Stimulated activated naive CD8-positive, alpha-beta T cell treated with anti-CD3 and anti-CD28 coated beads, Interleukin-15, amount 100 ng/mL, for 72 hours (primary cell): ENCODE measurements around the gene SLC5A8.

Experiments used
- ATAC-seq: fragments of 150-1000 bp; cut with Tn5 transposase; 2 replicates; pipeline ENCODE4 v1.10.0; 2021; ENCODE audit warnings: mild to moderate bottlenecking, moderate library complexity
- DNase-seq, 2 donors: peaks; one replicate each; pipeline ENCODE4 v3.0.0; 2021 to 2022
- H3K27ac Mint-ChIP-seq, 2 donors: one replicate each; pipeline ENCODE4 v1.8.0; 2022; ENCODE audit warnings: mild to moderate bottlenecking in 2 of 2, mixed read lengths in 2 of 2, moderate library complexity in 2 of 2
- H3K27me3 Mint-ChIP-seq: one replicate; pipeline ENCODE4 v1.8.0; 2022; ENCODE audit warnings: mixed read lengths
- H3K4me1 Mint-ChIP-seq: one replicate; pipeline ENCODE4 v1.8.0; 2022; ENCODE audit warnings: mild to moderate bottlenecking, mixed read lengths
- H3K4me3 Mint-ChIP-seq, 2 donors: one replicate each; pipeline ENCODE4 v1.8.0; 2022; ENCODE audit warnings: mild to moderate bottlenecking in 2 of 2, mixed read lengths in 2 of 2, moderate library complexity in 1 of 2
- H3K9me3 Mint-ChIP-seq, 2 donors: one replicate each; pipeline ENCODE4 v1.8.0; 2022; ENCODE audit warnings: mixed read lengths in 2 of 2

The SLC5A8 gene, protein sequence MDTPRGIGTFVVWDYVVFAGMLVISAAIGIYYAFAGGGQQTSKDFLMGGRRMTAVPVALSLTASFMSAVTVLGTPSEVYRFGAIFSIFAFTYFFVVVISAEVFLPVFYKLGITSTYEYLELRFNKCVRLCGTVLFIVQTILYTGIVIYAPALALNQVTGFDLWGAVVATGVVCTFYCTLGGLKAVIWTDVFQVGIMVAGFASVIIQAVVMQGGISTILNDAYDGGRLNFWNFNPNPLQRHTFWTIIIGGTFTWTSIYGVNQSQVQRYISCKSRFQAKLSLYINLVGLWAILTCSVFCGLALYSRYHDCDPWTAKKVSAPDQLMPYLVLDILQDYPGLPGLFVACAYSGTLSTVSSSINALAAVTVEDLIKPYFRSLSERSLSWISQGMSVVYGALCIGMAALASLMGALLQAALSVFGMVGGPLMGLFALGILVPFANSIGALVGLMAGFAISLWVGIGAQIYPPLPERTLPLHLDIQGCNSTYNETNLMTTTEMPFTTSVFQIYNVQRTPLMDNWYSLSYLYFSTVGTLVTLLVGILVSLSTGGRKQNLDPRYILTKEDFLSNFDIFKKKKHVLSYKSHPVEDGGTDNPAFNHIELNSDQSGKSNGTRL

DNA sequence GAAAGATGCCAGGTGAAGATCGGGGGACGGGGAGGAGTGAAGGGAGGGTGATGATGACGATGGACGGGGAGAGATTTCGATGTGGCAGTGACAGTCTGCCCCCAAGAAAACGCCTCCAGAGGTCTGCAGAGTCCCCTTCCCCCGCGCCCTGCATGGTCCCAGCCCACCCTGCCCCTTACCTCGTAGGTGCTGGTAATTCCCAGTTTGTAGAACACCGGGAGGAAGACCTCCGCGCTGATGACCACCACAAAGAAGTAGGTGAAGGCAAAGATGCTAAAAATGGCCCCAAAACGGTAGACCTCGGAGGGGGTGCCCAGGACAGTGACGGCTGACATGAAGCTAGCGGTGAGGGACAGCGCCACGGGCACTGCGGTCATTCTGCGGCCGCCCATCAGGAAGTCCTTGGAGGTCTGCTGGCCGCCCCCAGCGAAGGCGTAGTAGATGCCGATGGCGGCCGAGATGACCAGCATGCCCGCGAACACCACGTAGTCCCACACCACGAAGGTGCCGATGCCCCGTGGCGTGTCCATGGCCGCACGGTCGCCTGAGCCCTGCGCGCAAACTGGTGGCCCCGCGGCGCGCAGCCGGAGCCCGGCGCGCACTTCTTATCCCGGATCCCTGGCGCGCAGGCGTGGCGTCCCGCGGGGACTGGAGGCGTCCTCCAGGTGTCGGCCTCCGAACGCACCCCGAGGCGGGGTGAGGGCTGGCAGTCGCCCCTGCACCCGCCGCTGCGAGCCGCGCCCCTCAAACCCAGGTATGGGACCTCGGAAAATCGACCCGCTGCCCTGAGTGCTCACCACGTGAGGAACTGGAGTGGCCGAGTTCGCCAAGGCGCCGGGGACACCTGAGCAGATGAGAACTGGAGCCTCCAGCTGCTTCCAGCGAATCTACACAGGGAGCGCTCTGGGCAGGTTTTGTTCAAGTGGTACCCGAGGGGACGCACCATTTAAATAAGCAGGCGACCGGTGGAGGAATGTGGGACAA is at the start of gene SLC5A8:
Gene SLC5A8 (minus strand): TSS at position 920 of the 984 bp plus-strand sequence. CDS start 390 bp downstream, at position 530.
- no peak within 1 kb of the TSS for H3K27ac Mint-ChIP-seq
- no peak for DNase-seq
- H3K9me3 Mint-ChIP-seq: peaks cover 0 to 7% of the 10 kb centered on the region in 2 donors
- ATAC-seq: no peak
- H3K4me3 Mint-ChIP-seq: no peak within 1 kb of the TSS
- H3K4me1 Mint-ChIP-seq: no peaks in the 10 kb centered on the region
- peaks cover 58% of the 10 kb centered on the region for H3K27me3 Mint-ChIP-seq

DNA sequence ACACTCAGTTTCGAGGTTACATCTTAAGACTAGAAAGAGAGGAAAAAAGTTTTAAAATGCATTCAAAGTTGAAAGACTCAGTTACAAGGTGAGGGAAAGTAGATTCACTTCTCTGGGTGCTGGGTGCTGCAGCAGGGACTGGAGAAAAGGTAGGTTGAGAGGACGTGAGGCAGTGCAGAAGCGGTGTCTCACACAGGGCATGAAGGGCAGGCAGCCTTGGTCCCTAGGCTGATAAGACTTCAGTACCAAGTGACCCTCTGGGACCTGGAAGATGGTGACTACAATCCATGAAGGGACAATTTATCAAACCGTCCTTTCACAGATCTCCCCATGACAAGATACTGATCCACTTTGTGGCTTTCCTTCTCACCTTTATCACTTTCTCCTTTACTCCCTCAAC is 47.3 kb upstream of the SLC5A8 start:
- Mint-ChIP-seq H3K27me3 (peaks cover 12% of the 10 kb centered on the region), H3K4me3 (no peak overlapping the region), H3K4me1 (no peaks in the 10 kb centered on the region), H3K9me3 (no peaks in the 10 kb centered on the region), H3K27ac (no peak overlapping the region)
- DNase-seq (no peak), ATAC-seq (no peak)

DNA sequence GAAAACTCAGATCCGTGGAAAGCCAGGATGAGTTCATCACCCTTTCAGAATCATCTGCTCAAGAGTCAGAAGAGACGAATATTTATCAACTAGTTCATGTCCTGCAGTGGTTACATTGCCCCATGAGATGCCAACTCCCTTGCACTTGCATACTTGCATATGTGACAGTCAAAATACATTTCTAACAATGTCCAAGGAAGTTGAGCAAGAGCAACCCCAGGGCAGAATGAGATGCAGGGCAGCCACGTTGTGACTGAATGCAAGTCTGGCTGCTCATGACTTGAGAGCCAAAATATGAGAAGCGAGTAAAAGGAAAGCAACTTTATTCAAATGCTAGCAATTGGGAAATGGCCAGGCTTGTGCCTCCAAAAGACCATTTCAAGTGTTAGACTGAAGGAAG is 46.2 kb upstream of the SLC5A8 start:
- Mint-ChIP-seq H3K27me3 (peaks cover 14% of the 10 kb centered on the region), H3K4me3 (no peak overlapping the region), H3K4me1 (no peaks in the 10 kb centered on the region), H3K9me3 (no peaks in the 10 kb centered on the region), H3K27ac (no peak overlapping the region)
- ATAC-seq (no peak), DNase-seq (no peak)

DNA sequence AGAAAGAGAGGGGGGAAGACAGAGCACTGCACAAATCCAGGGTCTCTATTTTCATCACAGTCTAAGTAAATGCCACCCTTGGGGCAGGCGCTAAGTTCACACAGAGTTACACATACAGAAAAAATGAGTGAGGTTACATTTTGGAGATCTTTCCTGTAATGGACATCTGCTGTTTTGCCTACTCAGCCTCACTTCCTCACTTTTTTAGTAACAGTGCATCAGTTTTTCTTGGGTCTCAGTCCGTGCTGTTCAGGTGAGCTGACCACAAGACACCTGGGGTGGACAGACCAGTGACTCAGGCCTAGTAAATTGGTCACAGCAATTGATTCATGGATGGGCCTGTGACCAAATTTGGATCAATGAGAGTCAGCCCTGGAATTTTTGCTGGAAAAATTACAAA is 33.6 kb upstream of the SLC5A8 start:
- Mint-ChIP-seq H3K27me3 (peaks cover 4% of the 10 kb centered on the region), H3K4me1 (no peaks in the 10 kb centered on the region), H3K27ac (no peak overlapping the region), H3K9me3 (peaks cover 0 to 3% of the 10 kb centered on the region in 2 donors), H3K4me3 (no peak overlapping the region)
- no peak for ATAC-seq
- no peak for DNase-seq

DNA sequence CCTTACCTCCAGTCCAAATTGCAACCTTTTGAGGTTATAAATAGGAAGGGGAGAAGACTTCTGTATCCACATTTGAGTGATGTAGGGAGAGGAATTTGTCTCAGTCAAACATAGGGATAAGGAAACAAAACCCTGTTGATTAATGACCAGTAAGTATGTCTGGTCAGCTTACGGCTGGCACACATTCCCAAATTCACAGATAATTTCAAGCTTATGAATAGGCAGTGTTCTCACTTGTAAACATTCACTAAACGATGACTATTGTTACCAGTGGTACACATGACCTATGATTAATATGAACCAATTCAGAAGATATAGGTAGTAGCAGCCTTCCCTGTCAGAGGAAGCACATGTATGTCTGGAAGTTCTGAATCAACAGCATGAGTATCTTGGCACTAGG is 33.0 kb upstream of the SLC5A8 start:
- DNase-seq (no peak), ATAC-seq (no peak)
- Mint-ChIP-seq H3K27me3 (peaks cover 8% of the 10 kb centered on the region), H3K4me1 (no peaks in the 10 kb centered on the region), H3K4me3 (no peak overlapping the region), H3K27ac (no peak overlapping the region), H3K9me3 (peaks cover 0 to 7% of the 10 kb centered on the region in 2 donors)

DNA sequence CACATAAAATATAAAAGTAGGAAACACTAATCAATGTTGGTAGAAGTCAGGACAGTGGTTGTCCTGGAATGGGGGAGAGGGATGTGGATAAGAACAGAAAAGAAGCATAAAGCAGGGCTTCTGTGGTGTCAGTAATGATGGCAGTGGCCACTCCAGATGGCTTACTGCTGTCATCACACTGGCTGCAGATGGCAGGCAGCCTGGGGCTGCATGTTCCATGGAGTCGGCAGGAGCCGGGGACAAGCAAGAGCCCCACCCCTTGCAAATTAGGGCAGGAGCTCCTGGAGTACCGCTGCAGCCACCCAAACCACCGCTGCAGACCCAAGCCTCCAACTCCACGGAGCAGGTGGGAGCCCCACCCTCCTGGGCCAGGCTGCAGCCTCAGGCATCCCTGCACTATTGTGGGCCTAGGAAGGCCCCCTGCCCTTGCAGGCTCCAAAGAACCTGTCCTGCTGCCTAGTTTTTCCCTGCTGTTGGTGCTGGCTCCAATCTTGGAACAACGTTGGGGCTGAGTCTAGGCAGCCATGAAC is 28.8 kb upstream of the SLC5A8 start:
- ATAC-seq: no peak
- peaks cover 8% of the 10 kb centered on the region for H3K27me3 Mint-ChIP-seq
- peaks cover 0 to 7% of the 10 kb centered on the region in 2 donors for H3K9me3 Mint-ChIP-seq
- no peak overlapping the region for H3K4me3 Mint-ChIP-seq
- DNase-seq: no peak
- no peak overlapping the region for H3K27ac Mint-ChIP-seq
- H3K4me1 Mint-ChIP-seq: no peaks in the 10 kb centered on the region

DNA sequence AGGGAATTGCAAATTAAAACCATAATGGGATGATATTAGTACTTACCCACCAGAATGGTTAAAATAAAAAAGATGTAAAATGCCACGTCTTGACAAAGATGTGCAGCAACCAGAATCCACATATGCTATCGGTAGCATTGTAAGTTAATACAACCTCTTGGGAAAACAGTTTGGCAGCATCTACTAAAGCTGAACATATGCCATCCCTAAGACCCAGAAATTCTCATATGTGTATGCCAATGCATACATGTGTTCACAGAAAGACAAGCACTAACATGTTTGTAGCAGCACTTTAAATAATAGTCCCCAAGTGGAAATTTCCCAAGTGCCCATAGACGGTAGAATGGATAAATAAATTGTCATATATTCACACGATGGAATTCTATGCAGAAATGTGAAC is 28.3 kb upstream of the SLC5A8 start:
- ATAC-seq: no peak
- no peak for DNase-seq
- Mint-ChIP-seq H3K9me3 (peaks cover 0 to 7% of the 10 kb centered on the region in 2 donors), H3K27ac (no peak overlapping the region), H3K27me3 (peaks cover 8% of the 10 kb centered on the region), H3K4me1 (no peaks in the 10 kb centered on the region), H3K4me3 (no peak overlapping the region)

DNA sequence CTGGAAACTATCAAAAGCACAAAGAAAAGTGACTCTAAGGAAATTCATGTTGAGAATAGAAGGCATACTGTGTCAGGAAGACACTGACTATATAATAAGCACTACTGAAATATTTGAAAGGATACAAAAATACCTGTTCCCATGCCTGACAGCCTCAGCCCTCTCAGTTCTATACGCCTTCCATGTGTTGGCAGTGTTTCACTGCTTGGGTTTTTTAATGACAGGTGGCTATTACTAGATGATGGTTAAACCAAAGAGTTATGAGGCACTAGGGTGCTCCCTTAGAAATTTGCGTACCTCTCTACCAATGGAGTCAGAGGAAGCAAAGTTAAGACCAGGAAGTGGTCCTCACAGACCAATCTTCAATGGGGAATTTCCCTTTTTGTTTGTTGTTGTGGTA is 25.6 kb upstream of the SLC5A8 start:
- peaks cover 0 to 7% of the 10 kb centered on the region in 2 donors for H3K9me3 Mint-ChIP-seq
- DNase-seq (no peak), ATAC-seq (no peak)
- no peak overlapping the region for H3K4me3 Mint-ChIP-seq
- H3K4me1 Mint-ChIP-seq: no peaks in the 10 kb centered on the region
- H3K27me3 Mint-ChIP-seq: peaks cover 8% of the 10 kb centered on the region
- no peak overlapping the region for H3K27ac Mint-ChIP-seq

DNA sequence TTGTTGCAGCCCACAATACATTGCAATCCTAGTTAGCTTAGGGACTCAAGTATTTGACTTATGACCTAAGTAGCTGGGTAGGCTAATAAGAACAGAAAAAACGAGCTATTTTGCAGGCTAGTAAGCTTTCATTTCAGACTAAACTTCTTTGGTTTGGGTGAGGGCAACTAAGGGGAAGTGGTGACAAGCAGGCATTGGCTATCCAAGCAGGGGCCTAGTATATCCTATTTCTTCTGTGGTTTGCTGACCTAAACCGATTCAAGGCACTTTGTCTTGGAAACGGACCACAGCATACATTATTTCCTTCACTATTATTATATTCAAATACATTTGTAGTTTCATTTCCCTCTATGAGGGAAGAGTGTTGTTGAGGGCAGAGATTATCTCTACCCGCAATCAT is 21.6 kb upstream of the SLC5A8 start:
- no peak overlapping the region for H3K27ac Mint-ChIP-seq
- DNase-seq (no peak), ATAC-seq (no peak)
- H3K4me3 Mint-ChIP-seq: no peak overlapping the region
- H3K9me3 Mint-ChIP-seq: no peaks in the 10 kb centered on the region
- H3K27me3 Mint-ChIP-seq: peaks cover 8% of the 10 kb centered on the region
- H3K4me1 Mint-ChIP-seq: no peaks in the 10 kb centered on the region

DNA sequence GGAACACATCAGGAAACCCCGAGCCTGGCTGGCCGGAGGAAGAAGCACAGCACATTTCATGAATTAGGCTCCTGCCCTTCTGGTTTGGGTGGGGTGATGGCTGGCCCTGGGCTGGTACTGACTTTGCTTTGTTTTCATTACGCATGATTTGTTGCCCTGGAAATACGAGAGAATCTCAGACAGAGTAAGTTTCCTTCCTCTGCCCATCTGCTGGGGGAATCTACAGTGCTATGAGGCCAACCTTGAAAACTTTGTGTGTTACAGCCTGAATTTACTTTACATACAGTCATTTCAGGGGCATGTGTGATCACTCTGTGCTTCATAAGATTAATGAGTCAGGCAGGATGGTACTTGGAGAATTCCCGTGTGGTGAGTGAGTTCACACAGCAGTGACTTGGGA is 20.5 kb upstream of the SLC5A8 start:
- H3K4me3 Mint-ChIP-seq: no peak overlapping the region
- H3K27ac Mint-ChIP-seq: no peak overlapping the region
- DNase-seq (no peak), ATAC-seq (no peak)
- H3K27me3 Mint-ChIP-seq: peaks cover 11% of the 10 kb centered on the region
- no peaks in the 10 kb centered on the region for H3K9me3 Mint-ChIP-seq
- H3K4me1 Mint-ChIP-seq: no peaks in the 10 kb centered on the region

DNA sequence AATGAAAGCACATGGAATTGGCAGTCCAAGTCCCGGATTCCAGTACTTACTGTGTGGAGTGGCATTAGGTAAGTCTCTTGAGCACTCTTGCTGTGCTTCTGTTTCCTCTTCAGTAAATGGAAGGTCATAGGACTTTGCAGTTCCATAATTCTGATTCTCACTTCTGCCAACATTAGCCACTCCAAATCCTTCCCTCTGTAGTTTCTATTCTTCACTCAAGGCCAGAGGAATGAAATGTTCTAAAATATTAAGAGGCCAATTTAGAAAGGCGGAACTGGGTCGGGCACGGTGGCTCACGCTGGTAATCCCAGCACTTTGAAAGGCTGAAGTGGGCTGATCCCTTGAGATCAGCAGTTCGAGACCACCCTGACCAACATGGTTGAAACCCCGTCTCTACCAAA is 19.8 kb upstream of the SLC5A8 start:
- H3K4me3 Mint-ChIP-seq: no peak overlapping the region
- no peaks in the 10 kb centered on the region for H3K4me1 Mint-ChIP-seq
- no peak overlapping the region for H3K27ac Mint-ChIP-seq
- DNase-seq (no peak), ATAC-seq (no peak)
- peaks cover 11% of the 10 kb centered on the region for H3K27me3 Mint-ChIP-seq
- no peaks in the 10 kb centered on the region for H3K9me3 Mint-ChIP-seq

DNA sequence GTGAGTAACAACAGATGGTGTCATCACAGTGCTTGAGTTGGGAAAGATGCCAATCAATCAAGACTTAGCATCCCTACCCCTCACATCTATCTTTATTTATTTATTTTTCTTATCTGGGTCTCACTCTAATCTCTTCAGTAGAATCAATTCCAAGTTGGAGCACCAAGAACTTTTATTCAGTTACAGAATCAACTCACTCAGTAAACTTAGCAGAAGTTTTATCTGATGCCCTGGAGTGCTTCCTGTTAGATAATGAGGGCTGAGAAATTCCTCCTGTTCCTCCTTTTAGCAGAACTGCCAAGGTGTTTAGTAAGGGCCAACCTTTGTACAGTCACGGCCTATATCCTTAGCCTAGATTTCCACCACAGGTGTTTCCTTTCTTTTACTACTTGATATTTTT is 11.3 kb upstream of the SLC5A8 start:
- DNase-seq (no peak), ATAC-seq (no peak)
- Mint-ChIP-seq H3K9me3 (no peaks in the 10 kb centered on the region), H3K4me3 (no peak overlapping the region), H3K4me1 (no peaks in the 10 kb centered on the region), H3K27me3 (peaks cover 13% of the 10 kb centered on the region), H3K27ac (no peak overlapping the region)

DNA sequence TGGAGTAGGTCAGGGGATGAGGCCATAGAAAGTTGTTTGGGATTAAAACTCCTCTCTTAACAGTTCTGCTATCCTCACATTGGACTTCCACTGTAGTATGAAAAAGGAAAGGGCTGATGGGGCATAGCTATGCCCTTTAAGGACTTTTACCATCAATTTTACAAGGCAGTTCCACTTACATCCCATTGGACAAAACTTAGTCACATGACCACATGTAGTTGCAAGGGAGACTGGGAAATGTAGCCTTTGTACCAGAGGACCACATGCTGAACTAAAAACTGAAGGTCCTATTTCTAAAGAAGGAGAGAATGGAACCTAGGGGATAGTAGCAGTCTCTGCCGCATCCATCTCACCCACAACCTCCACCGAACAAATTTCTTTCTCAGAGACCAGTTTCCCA is 6.8 kb upstream of the SLC5A8 start:
- Mint-ChIP-seq H3K4me3 (no peak overlapping the region), H3K27ac (no peak overlapping the region)
- ATAC-seq: no peak

DNA sequence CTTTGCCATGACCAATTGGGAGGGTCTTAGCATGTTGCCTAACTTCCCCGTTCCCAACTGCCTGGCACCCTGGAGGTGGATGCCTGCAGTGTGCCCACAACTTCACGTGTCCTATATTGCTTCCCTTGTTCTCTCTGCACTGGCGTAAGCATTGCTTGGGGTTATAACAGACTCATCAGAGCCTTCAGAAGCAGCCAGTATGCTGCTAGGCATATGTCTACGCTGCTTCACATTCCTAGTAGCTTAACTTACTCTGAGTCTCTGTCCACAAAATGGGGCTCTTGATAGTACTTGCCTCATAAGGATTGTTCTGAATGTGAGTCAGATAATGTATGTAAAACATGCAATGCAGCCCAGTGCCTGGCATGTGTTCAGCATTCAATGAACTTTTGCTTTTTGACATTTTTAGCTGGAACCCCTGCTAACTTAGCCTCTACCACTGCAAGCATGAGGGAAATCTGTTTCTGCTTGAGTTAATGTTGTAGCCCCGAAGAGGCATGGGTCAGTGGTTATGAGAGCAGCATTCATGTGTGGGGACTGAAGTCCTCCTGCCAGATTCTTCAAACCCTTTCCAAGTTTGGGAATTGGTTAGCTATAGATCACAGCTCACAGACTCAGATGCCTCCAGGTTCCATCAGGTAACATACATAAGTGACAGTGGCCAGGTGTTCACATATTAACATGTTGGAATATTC is 2.8 kb downstream of the SLC5A8 start:
- DNase-seq (no peak), ATAC-seq (no peak)
- Mint-ChIP-seq H3K4me3 (no peak overlapping the region), H3K4me1 (no peaks in the 10 kb centered on the region), H3K27ac (no peak overlapping the region), H3K9me3 (no peaks in the 10 kb centered on the region), H3K27me3 (peaks cover 39% of the 10 kb centered on the region)

More for the DNA sequence above, 6.8 kb upstream of the SLC5A8 start:
- no peaks in the 10 kb centered on the region for H3K4me1 Mint-ChIP-seq
- H3K9me3 Mint-ChIP-seq: peaks cover 10 to 14% of the 10 kb centered on the region in 2 donors
- no peak for DNase-seq
- peaks cover 19% of the 10 kb centered on the region for H3K27me3 Mint-ChIP-seq
